ENCODE data around the gene ENTHD1. TPM values are rescaled to one million over a fixed set of nuclear protein-coding genes. Genes with fewer than 3 reads are reported as not detected.

Gene ENTHD1
- total and polyA plus RNA-seq, 10 of the 15 experiments (the other 5 are each of a cell fraction or from before 2014, with no cell fraction given), result 0.09 to 0.52 (median 0.21) TPM; not detected in 1

- TF ChIP-seq E2F4 (IDR thresholded peaks at IDR 0.05; ENCODE audit: low read depth, low read length) (no peak), BCL3 (IDR thresholded peaks at IDR 0.05; ENCODE audit: borderline replicate concordance, insufficient read depth, low read depth, low read length, poor library complexity, severe bottlenecking) (no peak), REST (IDR thresholded peaks at IDR 0.05; ENCODE audit: low read depth, low read length) (no peak), RELA (IDR thresholded peaks at IDR 0.05; ENCODE audit: borderline replicate concordance, partially characterized antibody) (no peak), ZSCAN29 (IDR thresholded peaks at IDR 0.05) (no peak), MYB (IDR thresholded peaks at IDR 0.05; ENCODE audit: borderline replicate concordance, low read depth, low read length) (no peak), ZBED1 (IDR thresholded peaks at IDR 0.05; ENCODE audit: borderline replicate concordance) (no peak), ZBTB33 (IDR thresholded peaks at IDR 0.05) (no peak), NKRF (conservative IDR thresholded peaks at IDR 0.05) (no peak)
Observed at GRCh38 chr22:39904862-39905261, 11.3 kb upstream of the ENTHD1 start (continued).

All from GM12878 (cell line).